GM12878 (cell line): Measurements from ENCODE around the gene SLC39A6. TPM values are rescaled to one million over a fixed set of nuclear protein-coding genes. Genes with fewer than 3 reads are reported as not detected.

Experiments used
- ATAC-seq: fragments of 200-7000 bp; cut with Tn5 transposase; 3 replicates; pipeline ENCODE4 v1.9.1; 2020; ENCODE audit warnings: mild to moderate bottlenecking, moderate library complexity
- BruUV-seq: library from RNA; stranded (reverse); fragments of 400-500 nt; replicated peaks from 2 replicates; lab custom pipeline; 2021; lab: Mats Ljungman, UMichigan
- CTCF ChIA-PET: fragments of 300-600 bp; sonication (Branson Sonifier 250); formaldehyde crosslinking; extraction: SDS; loops from one replicate; lab custom pipeline; 2021; ENCODE audit warnings: inconsistent platforms; lab: Yijun Ruan, JAX
- POLR2A ChIA-PET: fragments of 350-600 bp; formaldehyde crosslinking; extraction: SDS; loops from one replicate; lab custom pipeline; 2021; ENCODE audit warnings: inconsistent platforms; lab: Charles Lee
- RAD21 ChIA-PET: fragments of 300-600 bp; sonication (Branson Sonifier 250); formaldehyde crosslinking; loops from one replicate; lab custom pipeline; 2023; ENCODE audit warnings: antibody characterized with exemption; ENCODE audit not compliant: unreplicated experiment; lab: Charles Lee
- SMC1A ChIA-PET: fragments of 300-600 bp; sonication (Branson Sonifier 250); formaldehyde crosslinking; loops from one replicate; lab custom pipeline; 2023; ENCODE audit not compliant: unreplicated experiment, uncharacterized antibody; lab: Charles Lee
- DNase-seq: peaks from one replicate; pipeline ENCODE4 v3.0.0-alpha.2; 2011; ENCODE audit warnings: low read depth, low spot score
- FAIRE-seq: peaks from 3 replicates; lab custom pipeline; 2011; peaks lifted over from hg19 to GRCh38; lab: Jason Lieb, UNC
- H2AFZ ChIP-seq: 2 replicates; pipeline ENCODE4 v1.6.0; 2011; ENCODE audit warnings: low read depth, low read length, control low read depth; ENCODE audit not compliant: control insufficient read depth
- H3K27ac ChIP-seq: 2 replicates; pipeline ENCODE4 v1.5.1; 2011; ENCODE audit warnings: control low read depth; ENCODE audit not compliant: control insufficient read depth, insufficient read depth
- H3K27me3 ChIP-seq, 2 experiments: replicated peaks in 1 of 2; 2 replicates each; pipeline versions ENCODE4 v1.6.0 to v1.6.1; 2011; ENCODE audit warnings: low read length in 1 of 2; ENCODE audit not compliant: control insufficient read depth in 2 of 2, insufficient read depth in 2 of 2
- H3K36me3 ChIP-seq, 2 experiments: 2 replicates each; pipeline ENCODE4 v1.5.1; 2011; ENCODE audit warnings: low read length in 1 of 2; ENCODE audit not compliant: control insufficient read depth in 2 of 2, insufficient read depth in 2 of 2
- H3K4me1 ChIP-seq: 2 replicates; pipeline ENCODE4 v1.6.1; 2011; ENCODE audit warnings: mild to moderate bottlenecking, low read length, moderate library complexity, mixed read lengths; ENCODE audit not compliant: control insufficient read depth, insufficient read depth
- H3K4me2 ChIP-seq: 2 replicates; pipeline ENCODE4 v1.6.0; 2011; ENCODE audit warnings: control low read depth; ENCODE audit not compliant: control insufficient read depth, insufficient read depth
- H3K4me3 ChIP-seq: fragments of 200-600 bp; sonication (generic); 2 replicates; pipeline ENCODE4 v1.5.1; 2016
- H3K79me2 ChIP-seq: 2 replicates; pipeline ENCODE4 v1.6.0; 2011; ENCODE audit warnings: low read length; ENCODE audit not compliant: control insufficient read depth, insufficient read depth
- H3K9ac ChIP-seq: 2 replicates; pipeline ENCODE4 v1.8.0; 2011; ENCODE audit warnings: low read length, control low read depth, mixed read lengths; ENCODE audit not compliant: control insufficient read depth, insufficient read depth
- H3K9me3 ChIP-seq: replicated peaks from 3 replicates; pipeline ENCODE4 v1.5.1; 2011; ENCODE audit warnings: mild to moderate bottlenecking, low read length; ENCODE audit not compliant: control insufficient read depth, insufficient read depth
- H4K20me1 ChIP-seq: 2 replicates; pipeline ENCODE4 v1.6.0; 2011; ENCODE audit not compliant: control insufficient read depth, insufficient read depth
- BACH1 ChIP-seq: fragments of 450-650 bp; IDR thresholded peaks from 2 replicates; pipeline ENCODE4 v1.6.1; 2017; ENCODE audit warnings: mild to moderate bottlenecking, borderline replicate concordance
- EZH2 ChIP-seq: IDR thresholded peaks from 2 replicates; pipeline ENCODE4 v1.6.1; 2012; ENCODE audit warnings: low read depth, mild to moderate bottlenecking, control low read depth, inconsistent platforms, low read length, borderline replicate concordance; ENCODE audit not compliant: control insufficient read depth
- JUNB ChIP-seq: IDR thresholded peaks from 2 replicates; pipeline ENCODE4 v1.6.1; 2016; ENCODE audit warnings: antibody characterized with exemption, mild to moderate bottlenecking
- NFYA ChIP-seq: IDR thresholded peaks from 2 replicates; pipeline ENCODE4 v1.6.1; 2011; ENCODE audit warnings: low read depth, mild to moderate bottlenecking, low read length, improper control_type of control experiment, borderline replicate concordance
- NFYB ChIP-seq: IDR thresholded peaks from 2 replicates; pipeline ENCODE4 v1.6.1; 2011; ENCODE audit warnings: low read depth, mild to moderate bottlenecking, low read length, improper control_type of control experiment, moderate library complexity; ENCODE audit not compliant: insufficient read depth
- POLR2AphosphoS2 ChIP-seq: IDR thresholded peaks from 2 replicates; pipeline ENCODE4 v1.6.1; 2011; ENCODE audit warnings: low read depth, mild to moderate bottlenecking, low read length, improper control_type of control experiment, moderate library complexity
- RFX5 ChIP-seq: IDR thresholded peaks from 2 replicates; pipeline ENCODE4 v1.6.1; 2011; ENCODE audit warnings: low read depth, low read length, improper control_type of control experiment
- TBL1XR1 ChIP-seq: IDR thresholded peaks from 2 replicates; pipeline ENCODE4 v1.6.1; 2012; ENCODE audit warnings: low read depth, low read length, improper control_type of control experiment
- TCF12 ChIP-seq: IDR thresholded peaks from 2 replicates; pipeline ENCODE4 v1.6.1; 2011; ENCODE audit warnings: low read depth, mild to moderate bottlenecking, low read length
- WRNIP1 ChIP-seq: IDR thresholded peaks from 2 replicates; pipeline ENCODE4 v1.6.1; 2011; ENCODE audit warnings: low read depth, low read length, improper control_type of control experiment, borderline replicate concordance
- ZNF274 ChIP-seq: IDR thresholded peaks from one replicate; pipeline ENCODE4 v1.8.0; 2011; ENCODE audit not compliant: insufficient read length, insufficient read depth
- in situ Hi-C: fragments of 300-500 bp; cut with MboI; formaldehyde crosslinking; loops from 9 replicates; pipeline ENCODE4 v1.14.3; 2018; ENCODE audit warnings: mixed read lengths
- intact Hi-C: fragments of 100-400 bp; cut with micrococcal nuclease; formaldehyde crosslinking; loops from one replicate; pipeline ENCODE4 v1.14.2; 2022; ENCODE audit not compliant: unreplicated experiment
- polyA plus RNA-seq, 11 experiments: library from polyadenylated mRNA; depleted of rRNA in 4 of 11; unstranded in 6 of 11; stranded (reverse) in 5 of 11; fragments of >200 nt; fragmentation: Nextera tagmentation in 4 of 11; fragmentation: Illumina TruSeq in 1 of 11; extraction: Ambion mirVana in 4 of 11; extraction: Trizol in 1 of 11; gene quantifications; 1 replicate in 1 of 11; 2 replicates in 10 of 11; pipeline versions ENCODE4 v1.2.1 to v1.2.3, GENCODE V29; 2011 to 2016; ENCODE audit warnings: inconsistent platforms in 2 of 11, missing spikeins in 2 of 11, low read depth in 1 of 11
- total RNA-seq, 4 experiments: library from RNA; depleted of rRNA in 3 of 4; stranded (reverse); fragments of >200 nt in 3 of 4; fragmentation: Illumina TruSeq in 1 of 4; extraction: Trizol in 1 of 4; gene quantifications; 2 replicates each; pipeline versions ENCODE4 v1.2.1 to v1.2.3, GENCODE V29; 2013 to 2021
- TF ChIP-seq, protein P1 (sequence below): fragments of 150-350 bp; IDR thresholded peaks from 2 replicates; pipeline ENCODE4 v1.6.1; 2016; ENCODE audit warnings: low read depth, low read length
- TF ChIP-seq, protein P2 (sequence below): fragments of 150-350 bp; IDR thresholded peaks from 2 replicates; pipeline ENCODE4 v1.6.1; 2014; ENCODE audit warnings: mild to moderate bottlenecking, low read depth, low read length
- TF ChIP-seq, protein P3 (sequence below): fragments of 450-650 bp; formaldehyde crosslinking; IDR thresholded peaks from 2 replicates; pipeline ENCODE4 v1.5.0; 2022; ENCODE audit warnings: mild to moderate bottlenecking, missing genetic modification characterization
- TF ChIP-seq, protein P4 (sequence below): IDR thresholded peaks from 2 replicates; pipeline ENCODE4 v1.6.1; 2012; ENCODE audit warnings: low read depth, low read length, improper control_type of control experiment

Gene SLC39A6
- total and polyA plus RNA-seq, 10 of the 15 experiments (the other 5 are each of a cell fraction or from before 2014, with no cell fraction given), result 12.4 to 65.9 (median 41.3) TPM

DNA sequence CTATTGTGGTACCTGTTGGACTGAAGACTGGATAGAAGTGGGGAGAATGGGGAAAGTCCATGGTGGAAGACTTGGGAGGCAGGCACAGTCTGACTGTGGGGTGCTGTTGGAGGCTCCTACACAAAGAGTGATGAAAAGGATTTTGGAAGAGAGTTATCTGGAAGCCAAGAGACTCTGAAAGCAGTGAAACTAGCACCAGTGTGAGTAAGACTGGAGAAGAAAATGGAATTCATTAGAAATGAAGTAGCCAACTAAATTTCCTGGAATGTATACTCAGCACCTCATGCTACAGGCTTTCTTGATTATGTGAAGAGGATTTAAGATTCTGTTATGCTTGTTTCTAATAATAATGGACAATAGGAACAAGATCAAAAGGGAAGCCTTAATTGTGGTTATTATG is 28.3 kb upstream of the SLC39A6 start:
- no peak for FAIRE-seq
- H3K4me1 ChIP-seq, result no peaks in the 10 kb centered on the region
- SMC1A ChIA-PET, result interaction anchor here (0.7 to 1.6 kb wide), 6 partner anchors 8 to 129 kb away, joined by 3 to 7 read pairs (median 3); no protein-coding TSS in a partner anchor
- no peak overlapping the region for H3K9ac ChIP-seq
- BruUV-seq, result no TSS peak
- peaks cover 6 to 24% of the 10 kb centered on the region in 2 experiments for H3K36me3 ChIP-seq
- H3K27me3 ChIP-seq, result no peaks in the 10 kb centered on the region
- POLR2A ChIA-PET, result no interaction called here
- H3K79me2 ChIP-seq, result no peaks in the 10 kb centered on the region
- no peak for DNase-seq
- no peak overlapping the region for H2AFZ ChIP-seq
- no peak for ATAC-seq
- no peak overlapping the region for H3K4me3 ChIP-seq
- RAD21 ChIA-PET, result interaction anchor here (0.7 to 1.0 kb wide), 2 partner anchors 127 to 562 kb away, joined by 3 to 4 read pairs; no protein-coding TSS in a partner anchor
- no peaks in the 10 kb centered on the region for H3K9me3 ChIP-seq
- H3K27ac ChIP-seq, result no peak overlapping the region
- CTCF ChIA-PET, result interaction anchor here (0.7 to 1.1 kb wide), 2 partner anchors 129 to 771 kb away, joined by 3 read pairs; no protein-coding TSS in a partner anchor
- intact Hi-C loops (no loop called here), in situ Hi-C loops (no loop called here)
- H3K4me2 ChIP-seq, result no peak overlapping the region
- no peaks in the 10 kb centered on the region for H4K20me1 ChIP-seq
- no peak for TF ChIP-seq NFYA
- TF ChIP-seq TCF12, result no peak
- TF ChIP-seq WRNIP1, result no peak
- TF ChIP-seq, protein P1, sequence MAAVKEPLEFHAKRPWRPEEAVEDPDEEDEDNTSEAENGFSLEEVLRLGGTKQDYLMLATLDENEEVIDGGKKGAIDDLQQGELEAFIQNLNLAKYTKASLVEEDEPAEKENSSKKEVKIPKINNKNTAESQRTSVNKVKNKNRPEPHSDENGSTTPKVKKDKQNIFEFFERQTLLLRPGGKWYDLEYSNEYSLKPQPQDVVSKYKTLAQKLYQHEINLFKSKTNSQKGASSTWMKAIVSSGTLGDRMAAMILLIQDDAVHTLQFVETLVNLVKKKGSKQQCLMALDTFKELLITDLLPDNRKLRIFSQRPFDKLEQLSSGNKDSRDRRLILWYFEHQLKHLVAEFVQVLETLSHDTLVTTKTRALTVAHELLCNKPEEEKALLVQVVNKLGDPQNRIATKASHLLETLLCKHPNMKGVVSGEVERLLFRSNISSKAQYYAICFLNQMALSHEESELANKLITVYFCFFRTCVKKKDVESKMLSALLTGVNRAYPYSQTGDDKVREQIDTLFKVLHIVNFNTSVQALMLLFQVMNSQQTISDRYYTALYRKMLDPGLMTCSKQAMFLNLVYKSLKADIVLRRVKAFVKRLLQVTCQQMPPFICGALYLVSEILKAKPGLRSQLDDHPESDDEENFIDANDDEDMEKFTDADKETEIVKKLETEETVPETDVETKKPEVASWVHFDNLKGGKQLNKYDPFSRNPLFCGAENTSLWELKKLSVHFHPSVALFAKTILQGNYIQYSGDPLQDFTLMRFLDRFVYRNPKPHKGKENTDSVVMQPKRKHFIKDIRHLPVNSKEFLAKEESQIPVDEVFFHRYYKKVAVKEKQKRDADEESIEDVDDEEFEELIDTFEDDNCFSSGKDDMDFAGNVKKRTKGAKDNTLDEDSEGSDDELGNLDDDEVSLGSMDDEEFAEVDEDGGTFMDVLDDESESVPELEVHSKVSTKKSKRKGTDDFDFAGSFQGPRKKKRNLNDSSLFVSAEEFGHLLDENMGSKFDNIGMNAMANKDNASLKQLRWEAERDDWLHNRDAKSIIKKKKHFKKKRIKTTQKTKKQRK, result no peak
- TF ChIP-seq JUNB, result no peak
- TF ChIP-seq TBL1XR1, result no peak
- no peak for TF ChIP-seq RFX5
- no peak for TF ChIP-seq ZNF274
- TF ChIP-seq EZH2, result no peak
- TF ChIP-seq BACH1, result no peak
- TF ChIP-seq, protein P2, sequence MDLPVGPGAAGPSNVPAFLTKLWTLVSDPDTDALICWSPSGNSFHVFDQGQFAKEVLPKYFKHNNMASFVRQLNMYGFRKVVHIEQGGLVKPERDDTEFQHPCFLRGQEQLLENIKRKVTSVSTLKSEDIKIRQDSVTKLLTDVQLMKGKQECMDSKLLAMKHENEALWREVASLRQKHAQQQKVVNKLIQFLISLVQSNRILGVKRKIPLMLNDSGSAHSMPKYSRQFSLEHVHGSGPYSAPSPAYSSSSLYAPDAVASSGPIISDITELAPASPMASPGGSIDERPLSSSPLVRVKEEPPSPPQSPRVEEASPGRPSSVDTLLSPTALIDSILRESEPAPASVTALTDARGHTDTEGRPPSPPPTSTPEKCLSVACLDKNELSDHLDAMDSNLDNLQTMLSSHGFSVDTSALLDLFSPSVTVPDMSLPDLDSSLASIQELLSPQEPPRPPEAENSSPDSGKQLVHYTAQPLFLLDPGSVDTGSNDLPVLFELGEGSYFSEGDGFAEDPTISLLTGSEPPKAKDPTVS, result no peak
- TF ChIP-seq NFYB, result no peak
- TF ChIP-seq POLR2AphosphoS2, result no peak
- TF ChIP-seq, protein P3, sequence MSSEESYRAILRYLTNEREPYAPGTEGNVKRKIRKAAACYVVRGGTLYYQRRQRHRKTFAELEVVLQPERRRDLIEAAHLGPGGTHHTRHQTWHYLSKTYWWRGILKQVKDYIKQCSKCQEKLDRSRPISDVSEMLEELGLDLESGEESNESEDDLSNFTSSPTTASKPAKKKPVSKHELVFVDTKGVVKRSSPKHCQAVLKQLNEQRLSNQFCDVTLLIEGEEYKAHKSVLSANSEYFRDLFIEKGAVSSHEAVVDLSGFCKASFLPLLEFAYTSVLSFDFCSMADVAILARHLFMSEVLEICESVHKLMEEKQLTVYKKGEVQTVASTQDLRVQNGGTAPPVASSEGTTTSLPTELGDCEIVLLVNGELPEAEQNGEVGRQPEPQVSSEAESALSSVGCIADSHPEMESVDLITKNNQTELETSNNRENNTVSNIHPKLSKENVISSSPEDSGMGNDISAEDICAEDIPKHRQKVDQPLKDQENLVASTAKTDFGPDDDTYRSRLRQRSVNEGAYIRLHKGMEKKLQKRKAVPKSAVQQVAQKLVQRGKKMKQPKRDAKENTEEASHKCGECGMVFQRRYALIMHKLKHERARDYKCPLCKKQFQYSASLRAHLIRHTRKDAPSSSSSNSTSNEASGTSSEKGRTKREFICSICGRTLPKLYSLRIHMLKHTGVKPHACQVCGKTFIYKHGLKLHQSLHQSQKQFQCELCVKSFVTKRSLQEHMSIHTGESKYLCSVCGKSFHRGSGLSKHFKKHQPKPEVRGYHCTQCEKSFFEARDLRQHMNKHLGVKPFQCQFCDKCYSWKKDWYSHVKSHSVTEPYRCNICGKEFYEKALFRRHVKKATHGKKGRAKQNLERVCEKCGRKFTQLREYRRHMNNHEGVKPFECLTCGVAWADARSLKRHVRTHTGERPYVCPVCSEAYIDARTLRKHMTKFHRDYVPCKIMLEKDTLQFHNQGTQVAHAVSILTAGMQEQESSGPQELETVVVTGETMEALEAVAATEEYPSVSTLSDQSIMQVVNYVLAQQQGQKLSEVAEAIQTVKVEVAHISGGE (CRISPR knock-in tag), result no peak
- TF ChIP-seq, protein P4, sequence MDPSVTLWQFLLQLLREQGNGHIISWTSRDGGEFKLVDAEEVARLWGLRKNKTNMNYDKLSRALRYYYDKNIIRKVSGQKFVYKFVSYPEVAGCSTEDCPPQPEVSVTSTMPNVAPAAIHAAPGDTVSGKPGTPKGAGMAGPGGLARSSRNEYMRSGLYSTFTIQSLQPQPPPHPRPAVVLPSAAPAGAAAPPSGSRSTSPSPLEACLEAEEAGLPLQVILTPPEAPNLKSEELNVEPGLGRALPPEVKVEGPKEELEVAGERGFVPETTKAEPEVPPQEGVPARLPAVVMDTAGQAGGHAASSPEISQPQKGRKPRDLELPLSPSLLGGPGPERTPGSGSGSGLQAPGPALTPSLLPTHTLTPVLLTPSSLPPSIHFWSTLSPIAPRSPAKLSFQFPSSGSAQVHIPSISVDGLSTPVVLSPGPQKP, result no peak
